Measurements from ENCODE around the gene MASP1.
A peak's percentile ranks its signal among the peaks of the same experiment; 100 is the strongest.

The MASP1 gene

GRCh38 chr3:187274315-187274976 lies 17.1 kb downstream of the MASP1 start:
- no peak overlapping the region for H3K27ac ChIP-seq
- no peak overlapping the region for H3K4me3 ChIP-seq

- Histone ChIP-seq H3K4me3 (no peak overlapping the region), H3K27ac (no peak overlapping the region)
Measured at GRCh38 chr3:187271582-187271981, 20.0 kb downstream of the MASP1 start.

GRCh38 chr3:187269486-187269885 lies 22.1 kb downstream of the MASP1 start:
- no peak overlapping the region for H3K4me3 ChIP-seq
- no peak overlapping the region for H3K27ac ChIP-seq

DNA sequence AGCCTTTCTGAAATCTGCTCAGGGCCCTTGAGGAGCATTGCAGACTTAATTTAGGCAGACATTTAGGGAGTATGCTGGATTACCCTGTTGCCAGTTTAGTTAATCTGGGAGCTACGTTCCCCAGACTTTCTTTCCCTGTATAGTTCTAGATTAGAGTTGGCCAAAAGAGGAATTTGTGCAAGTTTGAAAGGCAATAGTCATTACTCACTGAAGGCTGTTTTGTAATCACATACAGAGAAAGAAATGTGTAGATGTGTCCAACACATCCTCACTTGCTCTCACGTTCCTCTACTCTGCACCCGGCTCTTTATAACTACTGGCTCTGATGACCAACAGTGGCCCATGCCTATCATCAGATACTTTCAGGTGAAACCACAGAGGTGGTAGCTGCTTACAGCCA lies 24.2 kb downstream of the MASP1 start:
- Histone ChIP-seq H3K4me3 (no peak overlapping the region), H3K27ac (no peak overlapping the region)

DNA sequence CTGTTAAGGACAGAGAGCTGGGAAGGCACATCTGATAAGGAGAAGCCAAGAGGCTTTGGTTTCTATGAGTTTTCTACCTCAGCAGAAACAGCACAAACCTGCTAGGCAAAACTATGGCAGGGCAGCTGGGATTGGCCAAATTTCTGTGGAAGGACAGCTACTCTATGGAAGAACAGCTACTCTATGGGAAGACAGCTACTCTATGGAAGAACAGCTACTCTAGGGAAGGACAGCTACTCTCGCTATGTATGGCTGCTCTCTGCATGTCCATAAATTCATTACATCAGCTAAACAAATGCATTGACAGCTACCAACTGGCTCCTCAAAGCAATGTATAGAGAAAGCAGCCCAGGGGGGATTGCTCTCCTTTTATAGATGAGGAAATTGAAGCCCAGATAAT lies 24.8 kb downstream of the MASP1 start:
- no peak overlapping the region for H3K4me3 ChIP-seq
- H3K27ac ChIP-seq, result no peak overlapping the region

DNA sequence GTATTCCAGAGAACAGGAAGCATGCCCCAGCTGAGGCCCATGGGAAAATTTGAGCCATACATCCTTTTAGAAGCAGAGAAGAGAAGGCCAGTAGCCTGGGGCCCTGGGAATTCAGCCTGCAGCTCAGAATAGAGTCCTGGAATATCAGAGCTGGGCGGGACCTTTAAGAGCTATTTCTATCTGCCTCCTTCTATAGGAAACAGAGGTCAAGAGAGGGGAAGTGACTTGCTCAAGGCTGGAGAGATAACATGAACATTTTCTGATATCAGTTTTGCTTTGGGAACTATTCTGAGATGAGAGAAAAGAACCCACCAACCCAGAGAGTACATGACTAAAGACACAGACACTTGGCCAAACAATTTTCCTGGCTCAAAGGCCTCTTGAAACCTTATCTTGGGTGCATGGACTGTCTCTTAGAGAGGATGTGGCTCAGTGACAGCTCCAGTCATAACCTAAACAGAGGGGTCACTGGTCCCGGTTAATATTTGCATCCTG lies 26.0 kb downstream of the MASP1 start:
- Histone ChIP-seq H3K4me3 (no peak overlapping the region), H3K27ac (peak overlapping the region in 5 of 21 experiments; percentile 4 to 58 (median 23))

DNA sequence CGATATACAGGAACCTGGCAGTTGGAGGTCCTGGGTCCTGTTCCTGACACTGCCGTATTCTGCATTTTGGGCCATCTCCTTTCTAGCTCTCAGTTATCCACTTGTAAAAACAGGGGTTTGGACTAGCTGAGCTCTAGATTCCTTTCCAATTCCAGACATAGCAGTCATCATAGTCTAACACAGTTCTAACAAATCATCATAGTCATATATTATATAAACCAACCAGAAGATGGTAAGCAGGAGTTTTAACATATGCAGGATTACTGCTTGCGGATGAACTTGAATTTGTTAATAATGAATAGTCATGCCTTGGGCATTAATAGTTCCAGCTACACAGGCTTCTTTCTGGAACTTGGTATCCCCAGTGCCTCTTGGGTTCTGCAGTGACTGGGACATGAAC lies 26.6 kb downstream of the MASP1 start:
- peak overlapping the region in 7 of 21 experiments; percentile 2 to 42 (median 30) for H3K27ac ChIP-seq
- H3K4me3 ChIP-seq, result no peak overlapping the region

GRCh38 chr3:187264021-187264420 lies 27.5 kb downstream of the MASP1 start:
- H3K27ac ChIP-seq, result peak overlapping the region in 8 of 21 experiments; percentile 2 to 79 (median 12)
- no peak overlapping the region for H3K4me3 ChIP-seq

DNA sequence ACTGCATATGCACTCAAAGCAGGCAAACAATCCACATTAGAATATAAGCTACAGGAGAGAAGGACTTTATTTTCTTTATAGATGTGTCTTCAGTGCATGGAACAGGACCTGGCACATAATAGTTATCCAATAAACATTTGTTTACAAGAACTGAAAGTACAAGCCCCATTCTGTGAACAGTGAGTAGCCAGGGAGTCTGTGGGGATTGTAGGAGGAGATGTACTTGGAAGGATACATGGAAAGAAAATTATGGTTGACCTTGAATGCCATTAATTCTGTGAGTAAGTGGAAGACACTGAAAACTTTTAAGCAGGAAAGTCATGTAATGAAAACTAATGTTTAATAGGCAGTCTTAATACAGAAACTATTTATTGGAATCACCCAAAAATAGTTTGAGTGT lies 28.3 kb downstream of the MASP1 start:
- H3K4me3 ChIP-seq, result no peak overlapping the region
- peak overlapping the region in 5 of 21 experiments; percentile 5 to 79 (median 14) for H3K27ac ChIP-seq

- no peak overlapping the region for H3K4me3 ChIP-seq
Measured at GRCh38 chr3:187262360-187262759, 29.2 kb downstream of the MASP1 start.

GRCh38 chr3:187261541-187261969 lies 30.0 kb downstream of the MASP1 start:
- H3K4me3 ChIP-seq, result no peak overlapping the region

More at GRCh38 chr3:187262360-187262759, 29.2 kb downstream of the MASP1 start:
- peak overlapping the region in 2 of 21 experiments; percentile 52 to 79 for H3K27ac ChIP-seq

DNA sequence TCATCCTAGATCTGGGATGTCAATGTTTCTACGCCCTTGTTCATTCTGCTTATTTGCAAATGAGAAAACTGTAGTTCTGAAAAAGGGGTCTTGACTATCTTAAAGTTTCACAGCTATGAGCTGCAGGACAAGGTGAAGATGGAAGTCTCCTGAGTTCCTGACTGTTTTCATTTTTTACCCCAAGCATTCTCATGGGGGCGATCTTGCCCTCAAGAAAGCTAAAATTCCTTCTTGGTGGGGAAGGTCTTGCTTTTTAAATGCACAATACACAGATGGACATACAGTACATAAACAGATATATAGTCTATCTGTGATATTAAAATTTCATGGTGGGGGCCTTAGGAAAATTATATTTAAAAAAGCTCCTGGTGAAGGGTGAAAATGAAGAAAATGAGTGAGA lies 32.4 kb downstream of the MASP1 start:
- no peak overlapping the region for H3K27ac ChIP-seq
- no peak overlapping the region for H3K4me3 ChIP-seq

More at GRCh38 chr3:187261541-187261969, 30.0 kb downstream of the MASP1 start:
- no peak overlapping the region for H3K27ac ChIP-seq

DNA sequence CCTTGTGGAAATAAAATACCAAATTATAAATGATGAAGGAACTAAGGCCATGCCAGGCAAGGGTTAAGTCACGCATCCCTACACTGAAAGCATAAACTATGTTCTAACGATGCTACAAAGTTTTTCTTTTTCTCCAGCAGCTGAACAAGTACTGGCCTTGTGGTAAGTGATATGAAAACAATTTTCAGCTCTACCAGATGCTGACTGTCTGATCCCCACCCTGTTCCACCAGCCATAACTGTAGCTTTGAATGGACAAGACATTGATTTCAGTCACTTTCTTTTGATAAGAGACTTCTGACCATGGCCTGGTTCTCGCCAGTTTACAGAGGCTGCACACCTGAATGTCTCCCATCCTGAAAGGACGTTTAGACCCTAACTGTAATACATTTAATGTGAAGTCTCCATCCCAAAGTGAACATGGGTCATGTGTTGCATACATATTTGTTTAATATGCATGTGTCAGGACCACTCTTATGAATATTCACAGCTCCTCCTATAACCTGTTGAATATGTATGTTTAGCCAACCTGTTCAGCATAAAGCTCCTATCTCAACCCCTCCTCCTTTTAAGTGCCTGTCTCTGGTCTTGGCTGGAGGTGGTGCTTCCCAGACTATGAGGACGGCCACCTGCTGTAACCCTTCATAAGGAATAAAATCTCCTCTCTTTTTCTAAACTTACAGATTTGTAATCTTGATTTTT lies 33.4 kb downstream of the MASP1 start:
- no peak overlapping the region for H3K4me3 ChIP-seq

GRCh38 chr3:187257471-187257870 lies 34.1 kb downstream of the MASP1 start:
- Histone ChIP-seq H3K27ac (no peak overlapping the region), H3K4me3 (no peak overlapping the region)

More for the DNA sequence above, 33.4 kb downstream of the MASP1 start:
- no peak overlapping the region for H3K27ac ChIP-seq

- Histone ChIP-seq H3K27ac (no peak overlapping the region), H3K4me3 (no peak overlapping the region)
Measured at GRCh38 chr3:187256051-187256616, 35.4 kb downstream of the MASP1 start.

DNA sequence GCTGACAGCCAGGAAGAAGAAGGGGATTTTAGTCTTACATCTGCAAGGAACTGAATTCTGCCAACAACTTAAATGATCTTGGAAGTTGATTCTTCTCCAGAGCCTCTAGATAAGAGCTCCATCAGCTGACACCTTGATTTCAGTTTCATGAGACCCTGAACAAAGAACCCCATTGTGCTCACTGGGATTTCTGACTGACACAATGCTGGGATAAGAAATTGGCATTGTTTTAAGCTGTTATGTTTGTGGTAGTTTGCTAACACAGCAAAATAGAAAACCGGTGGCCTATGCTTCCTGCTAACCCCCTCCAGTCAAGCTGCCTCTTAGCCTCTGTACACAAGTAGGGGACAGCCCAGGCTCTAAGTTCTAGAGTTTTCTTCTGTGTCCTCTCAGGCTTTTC lies 36.2 kb downstream of the MASP1 start:
- Histone ChIP-seq H3K27ac (peak overlapping the region in 1 of 21 experiments; percentile 34), H3K4me3 (no peak overlapping the region)

DNA sequence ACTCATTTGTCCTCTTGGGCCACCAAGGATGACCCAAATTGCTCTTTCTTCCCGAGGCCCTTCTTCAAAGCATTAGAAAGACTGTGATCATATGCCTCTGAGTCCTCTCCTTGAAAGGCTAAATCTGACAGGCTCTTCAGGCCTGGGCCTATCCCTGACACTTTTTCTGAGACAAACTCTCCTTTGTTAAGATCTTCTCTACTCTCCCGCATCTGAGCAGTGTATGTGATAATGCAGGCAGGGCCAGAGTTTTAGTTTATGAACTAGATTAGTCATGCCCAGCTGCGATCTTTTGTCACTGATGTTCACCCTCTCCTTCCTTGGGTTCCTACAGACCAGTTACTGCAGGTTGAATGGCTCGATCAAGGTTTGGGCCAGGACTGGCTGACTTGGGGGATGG lies 39.2 kb downstream of the MASP1 start:
- Histone ChIP-seq H3K27ac (no peak overlapping the region), H3K4me3 (no peak overlapping the region)

DNA sequence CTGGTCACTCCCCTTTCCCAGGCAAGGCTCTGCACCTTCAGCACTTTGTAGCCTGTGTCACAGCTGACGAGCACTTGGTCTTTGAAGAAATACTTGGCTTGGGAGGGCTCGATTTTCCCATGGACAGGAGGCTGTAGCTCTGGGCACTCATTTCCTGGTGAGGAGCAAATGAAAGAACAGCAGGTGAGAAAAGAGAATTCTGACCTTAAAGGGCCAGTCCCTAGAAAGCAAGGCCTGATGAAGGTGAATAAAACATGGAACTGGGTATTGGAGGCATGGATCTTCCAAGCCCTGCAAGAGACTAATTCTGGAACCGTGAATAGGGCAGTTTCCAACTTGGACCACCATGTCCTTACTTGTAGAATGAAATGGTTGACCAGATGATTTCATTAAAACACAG lies 39.9 kb downstream of the MASP1 start:
- H3K4me3 ChIP-seq, result no peak overlapping the region
- H3K27ac ChIP-seq, result no peak overlapping the region

GRCh38 chr3:187247398-187247797 lies 44.1 kb downstream of the MASP1 start:
- Histone ChIP-seq H3K4me3 (no peak overlapping the region), H3K27ac (no peak overlapping the region)

- H3K27ac ChIP-seq, result no peak overlapping the region
Measured at GRCh38 chr3:187243933-187244524, 47.5 kb downstream of the MASP1 start.

More at GRCh38 chr3:187243933-187244524, 47.5 kb downstream of the MASP1 start:
- no peak overlapping the region for H3K4me3 ChIP-seq

All from skin epidermis (tissue), 12 donors.